ENCODE data around the gene INS. TPM values are rescaled to one million over a fixed set of nuclear protein-coding genes. Genes with fewer than 3 reads are reported as not detected.

INS gene
- total and polyA plus RNA-seq, 2 of the 8 experiments (the other 6 are each of a cell fraction or from before 2014, with no cell fraction given), result not detected

- DNase-seq (ENCODE audit: low read depth in 1 of 2, low spot score in 2 of 2) (no peak), FAIRE-seq (no peak)
- Histone ChIP-seq H3K27ac (ENCODE audit: low read depth, low read length) (no peak overlapping the region), H2BK15ac (ENCODE audit: low read length) (no peak overlapping the region), H2BK120ac (replicated peaks; ENCODE audit: low read depth, low read length) (no peak overlapping the region), H4K20me1 (replicated peaks in 1 of 2; ENCODE audit: control insufficient read depth in 1 of 2, insufficient read depth in 2 of 2, low read length in 2 of 2) (peaks cover 0 to 6% of the 10 kb centered on the region in 2 experiments), H3K14ac (ENCODE audit: insufficient read length) (no peak overlapping the region), H3K23ac (ENCODE audit: insufficient read length) (no peak overlapping the region), H3K9me3 (ENCODE audit: insufficient read depth in 2 of 2, low read depth in 1 of 2, low read length in 1 of 2) (no peaks in the 10 kb centered on the region), H3K4me3 (ENCODE audit: extremely low read depth in 1 of 4, insufficient read depth in 2 of 4, low read depth in 3 of 4, low read length in 4 of 4) (no peak overlapping the region), H3K79me2 (ENCODE audit: control insufficient read depth in 1 of 2, insufficient read depth in 2 of 2, low read length in 2 of 2) (no peaks in the 10 kb centered on the region), H3K23me2 (ENCODE audit: low read depth, low read length) (no peaks in the 10 kb centered on the region), H3K4me2 (ENCODE audit: insufficient read depth in 1 of 2, low read depth in 2 of 2, low read length in 2 of 2) (no peak overlapping the region), H2BK5ac (ENCODE audit: low read depth, low read length) (no peak overlapping the region), H3K56ac (replicated peaks; ENCODE audit: insufficient read length, low read depth, low read length) (no peak overlapping the region), H4K91ac (replicated peaks; ENCODE audit: insufficient read length, low read length) (no peak overlapping the region), H2AFZ (ENCODE audit: low read length) (no peak overlapping the region), H2BK12ac (ENCODE audit: low read depth, low read length) (no peak overlapping the region), H3K79me1 (ENCODE audit: low read depth, low read length) (no peaks in the 10 kb centered on the region), H2BK20ac (ENCODE audit: low read length) (no peak overlapping the region), H4K5ac (ENCODE audit: insufficient read length, low read depth, low read length) (no peak overlapping the region), H3K4ac (replicated peaks; ENCODE audit: insufficient read length, low read depth, low read length) (no peak overlapping the region), H3K18ac (ENCODE audit: extremely low read depth, low read length) (no peak overlapping the region), H3K36me3 (ENCODE audit: control insufficient read depth in 2 of 4, insufficient read depth in 4 of 4, low read length in 3 of 4) (no peaks in the 10 kb centered on the region), H3K4me1 (replicated peaks in 1 of 4; ENCODE audit: control insufficient read depth in 3 of 4, insufficient read depth in 4 of 4, low read length in 3 of 4) (no peaks in the 10 kb centered on the region), H2AK5ac (ENCODE audit: low read depth, low read length) (no peak overlapping the region), H3K9ac (replicated peaks in 1 of 4; ENCODE audit: extremely low read depth in 1 of 4, low read depth in 3 of 4, low read length in 3 of 4) (no peak overlapping the region), H4K8ac (ENCODE audit: extremely low read depth, insufficient read depth, low read length) (no peak overlapping the region; the same call in 1 of the 2 replicates), H3K27me3 (replicated peaks in 1 of 4; ENCODE audit: control insufficient read depth in 3 of 4, extremely low read depth in 1 of 4, insufficient read depth in 3 of 4, low read length in 3 of 4) (no peaks in the 10 kb centered on the region)
- ChIA-PET CTCF (ENCODE audit: partially characterized antibody) (interaction anchor here (0.6 to 3.6 kb wide), 6 partner anchors 15 to 129 kb away, joined by 3 to 15 read pairs (median 3); partner anchors contain the start of genes C11orf21 and TSPAN32), POLR2A (ENCODE audit: partially characterized antibody) (no interaction called here)
- WGBS, 2 experiments (ENCODE audit: extremely low coverage in 1 of 2, insufficient coverage in 1 of 2, insufficient read length in 1 of 2, insufficient replicate concordance in 2 of 2, low coverage in 1 of 2, low lambda C conversion rate in 2 of 2, missing lambda C conversion rate in 1 of 2), result 89% methylated on average over 10 of the region's 10 CpGs; no CpG with 5 or more reads in 1 of the 2 experiments
- TF ChIP-seq EP300 (IDR thresholded peaks at IDR 0.05; ENCODE audit: borderline replicate concordance in 1 of 2, low read depth in 2 of 2, low read length in 2 of 2) (no peak), SP1 (IDR thresholded peaks at IDR 0.05; ENCODE audit: low read depth, low read length) (no peak), JUN (IDR thresholded peaks at IDR 0.05; ENCODE audit: low read depth, low read length) (no peak), CHD1 (IDR thresholded peaks at IDR 0.05; ENCODE audit: low read depth, low read length) (no peak), ZNF274 (IDR thresholded peaks at IDR 0.05; ENCODE audit: borderline replicate concordance, extremely low read depth, low read length) (no peak), CREB1 (IDR thresholded peaks at IDR 0.05) (no peak), RBBP5 (IDR thresholded peaks at IDR 0.05; ENCODE audit: borderline replicate concordance, low read depth, low read length) (no peak), KDM1A (IDR thresholded peaks at IDR 0.05; ENCODE audit: borderline replicate concordance, low read length) (no peak), TAF7 (optimal IDR thresholded peaks at IDR 0.05; ENCODE audit: borderline replicate concordance, low read depth, low read length) (no peak), SP2 (IDR thresholded peaks at IDR 0.05; ENCODE audit: low read length) (no peak), MAFK (IDR thresholded peaks at IDR 0.05; ENCODE audit: low read depth, low read length) (no peak), TBP (IDR thresholded peaks at IDR 0.05; ENCODE audit: low read depth, low read length) (no peak), BACH1 (IDR thresholded peaks at IDR 0.05; ENCODE audit: low read length) (no peak), POLR2A (IDR thresholded peaks at IDR 0.05; ENCODE audit: control extremely low read depth in 1 of 2, low read depth in 2 of 2, low read length in 2 of 2) (no peak)
These were observed 18.5 kb upstream of the INS start for GRCh38 chr11:2179516-2179915.

Data from H1 (cell line).